CD4-positive, alpha-beta T cell treated with Interferon gamma for 1 hour (primary cell): ENCODE measurements around the gene BSCL2.
"Not testable (repeated sequence)": the region's sequence is repeated elsewhere in the genome, so short reads cannot be mapped to it uniquely, and the experiment has no call there.

Experiments used
- DNase-seq: peaks from one replicate; pipeline ENCODE4 v3.0.0-alpha.2; 2020

Gene BSCL2

GRCh38 chr11:62652161-62653006 lies 54.8 kb downstream of the BSCL2 start:
- no peak for DNase-seq

GRCh38 chr11:62650283-62650682 lies 56.9 kb downstream of the BSCL2 start:
- DNase-seq = not testable (repeated sequence)

- no peak for DNase-seq
These were observed 57.7 kb downstream of the BSCL2 start for GRCh38 chr11:62649486-62649885.

- DNase-seq = no peak
These were observed 58.3 kb downstream of the BSCL2 start for GRCh38 chr11:62648967-62649364.

- DNase-seq = no peak
These were observed 58.8 kb downstream of the BSCL2 start for GRCh38 chr11:62648185-62648966.

GRCh38 chr11:62647609-62648005 lies 59.6 kb downstream of the BSCL2 start:
- DNase-seq = no peak

- no peak for DNase-seq
These were observed 60.2 kb downstream of the BSCL2 start for GRCh38 chr11:62646825-62647608.

- DNase-seq = peak; percentile 98
These were observed 61.0 kb downstream of the BSCL2 start, which contains the start of gene GANAB for GRCh38 chr11:62645946-62646824. Gene GANAB, minus strand, starts transcription at chr11:62646613. Its CDS starts 14 bp downstream, at chr11:62646599.

- DNase-seq = no peak
These were observed 61.6 kb downstream of the BSCL2 start for GRCh38 chr11:62645671-62645945.

GRCh38 chr11:62644220-62644619 lies 63.0 kb downstream of the BSCL2 start:
- no peak for DNase-seq
